ENCODE data around the gene SIGLEC12. TPM values are rescaled to one million over a fixed set of nuclear protein-coding genes. Genes with fewer than 3 reads are reported as not detected.
"Not testable (repeated sequence)": the region's sequence is repeated elsewhere in the genome, so short reads cannot be mapped to it uniquely, and the experiment has no call there.

Gene SIGLEC12
- polyA plus RNA-seq, 12 donors = 0.12 to 0.43 (median 0.15) TPM; not detected in 5

GRCh38 chr19:51458051-51458645 lies 43.5 kb downstream of the SIGLEC12 start, which contains the start of gene SIGLEC8:
TSS of gene SIGLEC8 (minus strand) at chr19:51458454. CDS start at chr19:51458387, 67 bp downstream.
- no peak for DNase-seq

GRCh38 chr19:51457351-51458013 lies 44.1 kb downstream of the SIGLEC12 start:
- no peak for DNase-seq

GRCh38 chr19:51456541-51457290 lies 44.9 kb downstream of the SIGLEC12 start:
- DNase-seq = no peak

GRCh38 chr19:51450730-51451307 lies 50.8 kb downstream of the SIGLEC12 start:
- DNase-seq = no peak

GRCh38 chr19:51448411-51449016 lies 53.1 kb downstream of the SIGLEC12 start:
- DNase-seq = no peak

GRCh38 chr19:51448011-51448410 lies 53.6 kb downstream of the SIGLEC12 start:
- DNase-seq = no peak

GRCh38 chr19:51447510-51447909 lies 54.1 kb downstream of the SIGLEC12 start:
- DNase-seq = not testable (repeated sequence)

GRCh38 chr19:51441410-51442390 lies 59.9 kb downstream of the SIGLEC12 start:
- no peak for DNase-seq

Other genes starting within 250 kb of the SIGLEC12 start
- under 1 TPM in 8 of 12 donors, not detected in 4; 0.07 to 0.61 (median 0.18) TPM for gene IGLON5, start 190.2 kb downstream of the SIGLEC12 start, polyA plus RNA-seq (ENCODE audit: insufficient read length in 12 of 12)
- gene VSIG10L, start 159.7 kb downstream of the SIGLEC12 start, polyA plus RNA-seq (ENCODE audit: insufficient read length in 12 of 12) = 1 to 10 TPM in 7 of 12 donors, under 1 TPM in 3, not detected in 2; 0.74 to 2.2 (median 1.2) TPM
- 10 to 100 TPM in 11 of 12 donors, not detected in 1; 34.1 to 50.4 (median 38.8) TPM for gene ETFB, start 135.4 kb downstream of the SIGLEC12 start, polyA plus RNA-seq (ENCODE audit: insufficient read length in 12 of 12)
- 1 to 10 TPM in 3 of 12 donors, under 1 TPM in 6, not detected in 3; 0.53 to 1.9 (median 0.90) TPM for gene CLDND2, start 132.8 kb downstream of the SIGLEC12 start, polyA plus RNA-seq (ENCODE audit: insufficient read length in 12 of 12)
- gene NKG7, start 129.1 kb downstream of the SIGLEC12 start, polyA plus RNA-seq (ENCODE audit: insufficient read length in 12 of 12) = 1 to 10 TPM in 10 of 12 donors, not detected in 2; 1.1 to 6.1 (median 2.3) TPM
- not detected for gene LIM2, start 113.8 kb downstream of the SIGLEC12 start, polyA plus RNA-seq (ENCODE audit: insufficient read length in 12 of 12)
- gene C19orf84, start 111.2 kb downstream of the SIGLEC12 start, polyA plus RNA-seq (ENCODE audit: insufficient read length in 12 of 12) = under 1 TPM in 1 of 12 donors, not detected in 11; 0.50 TPM
- 1 to 10 TPM in 1 of 12 donors, under 1 TPM in 9, not detected in 2; 0.31 to 2.6 (median 0.69) TPM for gene SIGLEC10, start 84.2 kb downstream of the SIGLEC12 start, polyA plus RNA-seq (ENCODE audit: insufficient read length in 12 of 12)
- under 1 TPM in 4 of 12 donors, not detected in 8; 0.08 to 0.29 (median 0.17) TPM for gene SIGLEC8, start 43.3 kb downstream of the SIGLEC12 start, polyA plus RNA-seq (ENCODE audit: insufficient read length in 12 of 12)
- not detected for gene CEACAM18, start 23.3 kb downstream of the SIGLEC12 start, polyA plus RNA-seq (ENCODE audit: insufficient read length in 12 of 12)
- under 1 TPM in 8 of 12 donors, not detected in 4; 0.13 to 0.70 (median 0.22) TPM for gene SIGLEC6, start 29.9 kb upstream of the SIGLEC12 start, polyA plus RNA-seq (ENCODE audit: insufficient read length in 12 of 12)
- gene ZNF175, start 69.5 kb upstream of the SIGLEC12 start, polyA plus RNA-seq (ENCODE audit: insufficient read length in 12 of 12) = 10 to 100 TPM in 2 of 12 donors, 1 to 10 TPM in 9, not detected in 1; 6.9 to 14.0 (median 9.2) TPM
- gene SIGLEC5, start 128.6 kb upstream of the SIGLEC12 start, polyA plus RNA-seq (ENCODE audit: insufficient read length in 12 of 12) = 1 to 10 TPM in 1 of 12 donors, under 1 TPM in 7, not detected in 4; 0.18 to 1.9 (median 0.31) TPM
- 1 to 10 TPM in 7 of 12 donors, under 1 TPM in 3, not detected in 2; 0.65 to 2.4 (median 1.4) TPM for gene SIGLEC14, start 145.0 kb upstream of the SIGLEC12 start, polyA plus RNA-seq (ENCODE audit: insufficient read length in 12 of 12)
- gene SPACA6, start 191.5 kb upstream of the SIGLEC12 start, polyA plus RNA-seq (ENCODE audit: insufficient read length in 12 of 12) = 10 to 100 TPM in 2 of 12 donors, 1 to 10 TPM in 9, not detected in 1; 4.0 to 11.2 (median 7.4) TPM
- gene HAS1, start 222.2 kb upstream of the SIGLEC12 start, polyA plus RNA-seq (ENCODE audit: insufficient read length in 12 of 12) = under 1 TPM in 7 of 12 donors, not detected in 5; 0.08 to 0.51 (median 0.15) TPM